Activated naive CD4-positive, alpha-beta T cell treated with anti-CD3 and anti-CD28 coated beads, Interleukin-2, amount 10 ng/mL, durations not matched to agents 7 days and 5 days (primary cell): ENCODE measurements around the gene MUL1.

Experiments
- CTCF ChIA-PET: fragments of 350-600 bp; sonication (Branson Sonifier 250); formaldehyde crosslinking; loops from one replicate; lab custom pipeline; 2021; ENCODE audit warnings: antibody characterized with exemption; lab: Charles Lee
- DNase-seq: peaks from one replicate; pipeline ENCODE4 v3.0.0-alpha.2; 2020
- H3K27ac Mint-ChIP-seq: one replicate; pipeline ENCODE4 v1.8.0; 2021; ENCODE audit warnings: mild to moderate bottlenecking, moderate library complexity, mixed read lengths
- H3K27me3 Mint-ChIP-seq: one replicate; pipeline ENCODE4 v1.8.0; 2021; ENCODE audit warnings: mild to moderate bottlenecking, mixed read lengths
- H3K36me3 Mint-ChIP-seq: one replicate; pipeline ENCODE4 v1.8.0; 2021; ENCODE audit warnings: mixed read lengths
- H3K4me1 Mint-ChIP-seq: one replicate; pipeline ENCODE4 v1.8.0; 2021; ENCODE audit warnings: mixed read lengths
- H3K4me3 Mint-ChIP-seq: one replicate; pipeline ENCODE4 v1.8.0; 2021; ENCODE audit warnings: mild to moderate bottlenecking, moderate library complexity, mixed read lengths
- H3K9me3 Mint-ChIP-seq: one replicate; pipeline ENCODE4 v1.8.0; 2021; ENCODE audit warnings: mixed read lengths

The MUL1 gene

GRCh38 chr1:20507564-20508410 lies at the start of gene MUL1:
Gene MUL1, minus strand, starts transcription at chr1:20508151. Its CDS starts 127 bp downstream, at chr1:20508024.
- CTCF ChIA-PET: interaction anchor here (1.3 kb wide), 1 partner anchor 17 kb away, joined by 4 read pairs; no protein-coding TSS in a partner anchor
- Mint-ChIP-seq H3K4me3 (peak within 1 kb of the TSS; percentile 78), H3K36me3 (peaks cover 4% of the 10 kb centered on the region), H3K9me3 (no peaks in the 10 kb centered on the region), H3K27me3 (peaks cover under 1% of the 10 kb centered on the region), H3K4me1 (peaks cover 30% of the 10 kb centered on the region), H3K27ac (peak within 1 kb of the TSS; percentile 91)
- peak; percentile 96 for DNase-seq

GRCh38 chr1:20555758-20556120 lies 47.8 kb upstream of the MUL1 start:
- Mint-ChIP-seq H3K27me3 (peaks cover 29% of the 10 kb centered on the region), H3K4me1 (peaks cover 2% of the 10 kb centered on the region), H3K27ac (no peak overlapping the region), H3K36me3 (no peaks in the 10 kb centered on the region), H3K9me3 (no peaks in the 10 kb centered on the region), H3K4me3 (no peak overlapping the region)
- DNase-seq: no peak
- CTCF ChIA-PET: no interaction called here

GRCh38 chr1:20555025-20555757 lies 47.2 kb upstream of the MUL1 start:
- H3K27ac Mint-ChIP-seq: no peak overlapping the region
- no peaks in the 10 kb centered on the region for H3K36me3 Mint-ChIP-seq
- peaks cover 31% of the 10 kb centered on the region for H3K27me3 Mint-ChIP-seq
- DNase-seq: no peak
- peaks cover 2% of the 10 kb centered on the region for H3K4me1 Mint-ChIP-seq
- H3K9me3 Mint-ChIP-seq: no peaks in the 10 kb centered on the region
- CTCF ChIA-PET: no interaction called here
- H3K4me3 Mint-ChIP-seq: no peak overlapping the region

- DNase-seq: no peak
- Mint-ChIP-seq H3K9me3 (no peaks in the 10 kb centered on the region), H3K27ac (no peak overlapping the region), H3K4me1 (peaks cover 2% of the 10 kb centered on the region), H3K27me3 (peaks cover 47% of the 10 kb centered on the region), H3K4me3 (no peak overlapping the region), H3K36me3 (no peaks in the 10 kb centered on the region)
- CTCF ChIA-PET: interaction anchor here (1.2 kb wide), 1 partner anchor 77 kb away, joined by 3 read pairs; no protein-coding TSS in a partner anchor
Observed at GRCh38 chr1:20552728-20553445, 44.9 kb upstream of the MUL1 start.

- no peaks in the 10 kb centered on the region for H3K36me3 Mint-ChIP-seq
- no peak within 1 kb of the TSS for H3K27ac Mint-ChIP-seq
- H3K27me3 Mint-ChIP-seq: peaks cover 47% of the 10 kb centered on the region
- CTCF ChIA-PET: interaction anchor here (0.6 to 1.2 kb wide), 2 partner anchors 78 to 1051 kb away, joined by 3 read pairs; no protein-coding TSS in a partner anchor
- peaks cover 2% of the 10 kb centered on the region for H3K4me1 Mint-ChIP-seq
- no peak within 1 kb of the TSS for H3K4me3 Mint-ChIP-seq
- DNase-seq: no peak
- H3K9me3 Mint-ChIP-seq: no peaks in the 10 kb centered on the region
Observed at GRCh38 chr1:20551945-20552727, 44.2 kb upstream of the MUL1 start, which contains the start of gene FAM43B. Gene FAM43B, plus strand, starts transcription at chr1:20552573. Its CDS starts 401 bp downstream, at chr1:20552974.

- H3K4me1 Mint-ChIP-seq: peaks cover 2% of the 10 kb centered on the region
- no peak overlapping the region for H3K4me3 Mint-ChIP-seq
- H3K36me3 Mint-ChIP-seq: no peaks in the 10 kb centered on the region
- CTCF ChIA-PET: interaction anchor here (0.6 kb wide), 1 partner anchor 1052 kb away, joined by 3 read pairs; no protein-coding TSS in a partner anchor
- H3K27ac Mint-ChIP-seq: no peak overlapping the region
- peaks cover 50% of the 10 kb centered on the region for H3K27me3 Mint-ChIP-seq
- H3K9me3 Mint-ChIP-seq: no peaks in the 10 kb centered on the region
- DNase-seq: no peak
Observed at GRCh38 chr1:20551161-20551560, 43.2 kb upstream of the MUL1 start.

GRCh38 chr1:20546637-20547036 lies 38.7 kb upstream of the MUL1 start:
- CTCF ChIA-PET: no interaction called here
- H3K36me3 Mint-ChIP-seq: no peaks in the 10 kb centered on the region
- H3K4me1 Mint-ChIP-seq: no peaks in the 10 kb centered on the region
- H3K27ac Mint-ChIP-seq: no peak overlapping the region
- H3K9me3 Mint-ChIP-seq: no peaks in the 10 kb centered on the region
- peaks cover 61% of the 10 kb centered on the region for H3K27me3 Mint-ChIP-seq
- H3K4me3 Mint-ChIP-seq: no peak overlapping the region
- DNase-seq: no peak

GRCh38 chr1:20540281-20540680 lies 32.3 kb upstream of the MUL1 start:
- no peak for DNase-seq
- no peak overlapping the region for H3K27ac Mint-ChIP-seq
- H3K9me3 Mint-ChIP-seq: no peaks in the 10 kb centered on the region
- H3K4me3 Mint-ChIP-seq: no peak overlapping the region
- CTCF ChIA-PET: no interaction called here
- H3K27me3 Mint-ChIP-seq: peaks cover 35% of the 10 kb centered on the region
- no peaks in the 10 kb centered on the region for H3K36me3 Mint-ChIP-seq
- no peaks in the 10 kb centered on the region for H3K4me1 Mint-ChIP-seq

GRCh38 chr1:20538760-20539551 lies 31.0 kb upstream of the MUL1 start:
- H3K4me3 Mint-ChIP-seq: no peak overlapping the region
- H3K27ac Mint-ChIP-seq: no peak overlapping the region
- H3K9me3 Mint-ChIP-seq: no peaks in the 10 kb centered on the region
- no peaks in the 10 kb centered on the region for H3K36me3 Mint-ChIP-seq
- DNase-seq: no peak
- no peaks in the 10 kb centered on the region for H3K4me1 Mint-ChIP-seq
- peaks cover 45% of the 10 kb centered on the region for H3K27me3 Mint-ChIP-seq
- CTCF ChIA-PET: interaction anchor here (0.7 kb wide), 1 partner anchor 17 kb away, joined by 3 read pairs; no protein-coding TSS in a partner anchor

- Mint-ChIP-seq H3K4me1 (no peaks in the 10 kb centered on the region), H3K9me3 (no peaks in the 10 kb centered on the region), H3K27me3 (peaks cover 46% of the 10 kb centered on the region), H3K4me3 (no peak overlapping the region), H3K27ac (no peak overlapping the region), H3K36me3 (no peaks in the 10 kb centered on the region)
- CTCF ChIA-PET: interaction anchor here (0.7 kb wide), 1 partner anchor 16 kb away, joined by 3 read pairs; no protein-coding TSS in a partner anchor
- no peak for DNase-seq
Observed at GRCh38 chr1:20538227-20538626, 30.3 kb upstream of the MUL1 start.

GRCh38 chr1:20534659-20535417 lies 26.9 kb upstream of the MUL1 start:
- Mint-ChIP-seq H3K9me3 (no peaks in the 10 kb centered on the region), H3K4me1 (no peaks in the 10 kb centered on the region), H3K4me3 (no peak overlapping the region), H3K36me3 (no peaks in the 10 kb centered on the region), H3K27ac (no peak overlapping the region), H3K27me3 (peaks cover 44% of the 10 kb centered on the region)
- no peak for DNase-seq
- CTCF ChIA-PET: interaction anchor here (1.2 kb wide), 1 partner anchor 99 kb away, joined by 4 read pairs; no protein-coding TSS in a partner anchor

GRCh38 chr1:20533635-20534034 lies 25.7 kb upstream of the MUL1 start:
- Mint-ChIP-seq H3K4me1 (no peaks in the 10 kb centered on the region), H3K9me3 (no peaks in the 10 kb centered on the region), H3K36me3 (no peaks in the 10 kb centered on the region), H3K27ac (no peak overlapping the region), H3K27me3 (peaks cover 48% of the 10 kb centered on the region), H3K4me3 (no peak overlapping the region)
- DNase-seq: no peak
- CTCF ChIA-PET: interaction anchor here (1.2 kb wide), 1 partner anchor 100 kb away, joined by 4 read pairs; no protein-coding TSS in a partner anchor
